HCT116 (cell line): Measurements from ENCODE around the gene SULT2B1. TPM values are rescaled to one million over a fixed set of nuclear protein-coding genes. Genes with fewer than 3 reads are reported as not detected.

Experiments
- ATAC-seq: fragments of 200-7000 bp; cut with Tn5 transposase; 2 replicates; pipeline ENCODE4 v1.9.1; 2020; ENCODE audit warnings: mild to moderate bottlenecking, moderate library complexity
- BruUV-seq: library from RNA; stranded (reverse); fragments of 400-500 nt; replicated peaks from 2 replicates; lab custom pipeline; 2021; lab: Mats Ljungman, UMichigan
- CTCF ChIA-PET: fragments of 300-600 bp; sonication (Branson Sonifier 250); formaldehyde crosslinking; loops from one replicate; lab custom pipeline; 2021; ENCODE audit warnings: antibody characterized with exemption; lab: Charles Lee
- POLR2A ChIA-PET: fragments of 300-600, 350-600 bp; sonication (Branson Sonifier 250); formaldehyde crosslinking; loops from one replicate; lab custom pipeline; 2021; ENCODE audit warnings: antibody characterized with exemption; lab: Charles Lee
- RAD21 ChIA-PET, 2 experiments: fragments of 300-600 bp; sonication (Branson Sonifier 250); formaldehyde crosslinking; loops; one replicate each; lab custom pipeline; 2023; ENCODE audit warnings: low total read pairs in 2 of 2; ENCODE audit not compliant: uncharacterized antibody in 2 of 2, unreplicated experiment in 2 of 2, low non-redundant PET in 1 of 2; lab: Charles Lee
- DNase-seq: peaks from one replicate; pipeline ENCODE4 v3.0.0-alpha.2; 2010; ENCODE audit warnings: low read depth, low spot score
- H2AFZ ChIP-seq: fragments of 200-600 bp; shearing (Covaris generic), sonication (generic); 2 replicates; pipeline ENCODE4 v1.6.1; 2017; ENCODE audit warnings: low read depth, mixed run types, mixed read lengths, antibody characterized with exemption, low read length; ENCODE audit not compliant: poor library complexity, severe bottlenecking
- H3K27ac ChIP-seq: 2 replicates; pipeline ENCODE4 v1.5.1; 2012; ENCODE audit warnings: low read depth, low read length
- H3K27me3 ChIP-seq: fragments of 200-600 bp; sonication (generic); 2 replicates; pipeline ENCODE4 v1.6.1; 2016; ENCODE audit warnings: mixed run types, low read length, mixed read lengths; ENCODE audit not compliant: insufficient read depth
- H3K36me3 ChIP-seq, 2 experiments: fragments of 200-500 bp in 1 of 2; fragments of 200-600 bp in 1 of 2; sonication (Bioruptor generic) in 1 of 2; sonication (generic) in 1 of 2; 2 replicates each; pipeline versions ENCODE4 v1.5.1 to v1.6.1; 2014 to 2016; ENCODE audit warnings: low read length in 2 of 2, inconsistent platforms in 1 of 2, mixed read lengths in 1 of 2, mixed run types in 1 of 2; ENCODE audit not compliant: insufficient read depth in 2 of 2, control insufficient read depth in 1 of 2
- H3K4me1 ChIP-seq, 2 experiments: fragments of 200-600 bp in 1 of 2; sonication (generic) in 1 of 2; 2 replicates each; pipeline versions ENCODE4 v1.5.1 to v1.6.1; 2012 to 2017; ENCODE audit warnings: low read length in 2 of 2, inconsistent platforms in 1 of 2, mild to moderate bottlenecking in 1 of 2, mixed read lengths in 1 of 2, mixed run types in 1 of 2, moderate library complexity in 1 of 2; ENCODE audit not compliant: insufficient read depth in 2 of 2, control insufficient read depth in 1 of 2
- H3K4me2 ChIP-seq: fragments of 200-600 bp; sonication (generic); 2 replicates; pipeline ENCODE4 v1.6.1; 2017; ENCODE audit warnings: mixed run types, low read length, mixed read lengths
- H3K4me3 ChIP-seq, 2 experiments: fragments of 200-600 bp in 1 of 2; sonication (generic) in 1 of 2; replicated peaks in 1 of 2; 2 replicates each; pipeline ENCODE4 v1.5.1; 2011 to 2016; ENCODE audit warnings: low read length in 2 of 2, control low read depth in 1 of 2, low read depth in 1 of 2, mild to moderate bottlenecking in 1 of 2, mixed read lengths in 1 of 2, mixed run types in 1 of 2
- H3K79me2 ChIP-seq: fragments of 200-600 bp; sonication (generic); 2 replicates; pipeline ENCODE4 v1.6.1; 2017; ENCODE audit warnings: mild to moderate bottlenecking, mixed run types, low read length, moderate library complexity, mixed read lengths; ENCODE audit not compliant: insufficient read depth
- H3K9ac ChIP-seq: fragments of 200-600 bp; sonication (generic); 2 replicates; pipeline ENCODE4 v1.6.1; 2016; ENCODE audit warnings: low read length, mixed read lengths
- H3K9me2 ChIP-seq: fragments of 200-600 bp; sonication (generic), shearing (Covaris generic); 2 replicates; pipeline ENCODE4 v1.6.1; 2017; ENCODE audit warnings: mixed run types, mild to moderate bottlenecking, moderate library complexity; ENCODE audit not compliant: insufficient read depth
- H3K9me3 ChIP-seq, 2 experiments: fragments of 200-500 bp in 1 of 2; fragments of 200-600 bp in 1 of 2; sonication (Bioruptor generic) in 1 of 2; sonication (generic) in 1 of 2; 2 replicates each; pipeline ENCODE4 v1.6.1; 2014 to 2017; ENCODE audit warnings: low read length in 2 of 2, mixed read lengths in 2 of 2, inconsistent platforms in 1 of 2, low read depth in 1 of 2, mild to moderate bottlenecking in 1 of 2, mixed run types in 1 of 2, moderate library complexity in 1 of 2; ENCODE audit not compliant: control insufficient read depth in 1 of 2, insufficient read depth in 1 of 2
- H4K20me1 ChIP-seq: fragments of 200-600 bp; sonication (generic), shearing (Covaris generic); 2 replicates; pipeline ENCODE4 v1.6.1; 2017; ENCODE audit warnings: mixed run types, mild to moderate bottlenecking, moderate library complexity; ENCODE audit not compliant: insufficient read depth
- CEBPB ChIP-seq: IDR thresholded peaks from 2 replicates; pipeline ENCODE4 v1.6.1; 2012; ENCODE audit warnings: low read depth
- CTCF ChIP-seq, 3 experiments: fragments of 200-600 bp in 1 of 3; sonication (generic) in 1 of 3; IDR thresholded peaks in 2 of 3; conservative IDR thresholded peaks in 1 of 3; 2 replicates each; pipeline ENCODE4 v1.5.1; 2012 to 2017; ENCODE audit warnings: low read depth in 2 of 3, low read length in 2 of 3, antibody characterized with exemption in 1 of 3, borderline replicate concordance in 1 of 3, control low read depth in 1 of 3, mild to moderate bottlenecking in 1 of 3, mixed read lengths in 1 of 3, mixed run types in 1 of 3, moderate library complexity in 1 of 3; ENCODE audit not compliant: insufficient read depth in 1 of 3
- EGR1 ChIP-seq: IDR thresholded peaks from 2 replicates; pipeline ENCODE4 v1.6.1; 2012; ENCODE audit warnings: low read depth
- EZH2 ChIP-seq: fragments of 200-600 bp; sonication (generic); IDR thresholded peaks from 2 replicates; pipeline ENCODE4 v1.6.1; 2017; ENCODE audit warnings: antibody characterized with exemption, mixed run types
- JUND ChIP-seq: IDR thresholded peaks from 2 replicates; pipeline ENCODE4 v1.6.1; 2012
- MAX ChIP-seq: IDR thresholded peaks from 2 replicates; pipeline ENCODE4 v1.6.1; 2012
- POLR2AphosphoS5 ChIP-seq: IDR thresholded peaks from 2 replicates; pipeline ENCODE4 v1.6.1; 2011; ENCODE audit warnings: mild to moderate bottlenecking, low read depth, low read length, moderate library complexity
- RAD21 ChIP-seq: IDR thresholded peaks from 2 replicates; pipeline ENCODE4 v1.6.1; 2012; ENCODE audit warnings: low read depth, mild to moderate bottlenecking
- SIN3A ChIP-seq: IDR thresholded peaks from 2 replicates; pipeline ENCODE4 v1.6.1; 2012; ENCODE audit warnings: low read depth
- SRF ChIP-seq: IDR thresholded peaks from 2 replicates; pipeline ENCODE4 v1.6.1; 2012; ENCODE audit warnings: low read depth
- TCF7L2 ChIP-seq: IDR thresholded peaks from 2 replicates; pipeline ENCODE4 v1.7.0; 2011; ENCODE audit warnings: borderline replicate concordance, inconsistent platforms; ENCODE audit not compliant: insufficient read depth, insufficient read length; ENCODE audit errors: extremely low read depth
- YY1 ChIP-seq: IDR thresholded peaks from 2 replicates; pipeline ENCODE4 v1.6.1; 2011; ENCODE audit warnings: low read length, low read depth, moderate library complexity, mild to moderate bottlenecking; ENCODE audit not compliant: insufficient replicate concordance; ENCODE audit errors: extremely low read depth
- ZBTB33 ChIP-seq: IDR thresholded peaks from 2 replicates; pipeline ENCODE4 v1.6.1; 2011; ENCODE audit warnings: mild to moderate bottlenecking, low read length, moderate library complexity; ENCODE audit not compliant: insufficient replicate concordance; ENCODE audit errors: extremely low read depth
- ZNF274 ChIP-seq: fragments of 200-500 bp; sonication (Bioruptor generic); IDR thresholded peaks from 2 replicates; pipeline ENCODE4 v1.6.1; 2014; ENCODE audit warnings: mild to moderate bottlenecking, low read depth, low read length, inconsistent platforms
- intact Hi-C: fragments of 100-400 bp; cut with micrococcal nuclease; formaldehyde crosslinking; loops from 2 replicates; pipeline ENCODE4 v1.10.0; 2022
- total RNA-seq: library from RNA; stranded (reverse); gene quantifications from one replicate; pipeline ENCODE4 v1.2.1, GENCODE V29; 2021; ENCODE audit not compliant: unreplicated experiment

The SULT2B1 gene
- total RNA-seq, 1 experiment from 2014 or later = 4.8 TPM

- intact Hi-C loops = no loop called here
- Histone ChIP-seq H4K20me1 (no peaks in the 10 kb centered on the region), H3K4me2 (no peak overlapping the region), H3K36me3 (no peaks in the 10 kb centered on the region)
- no peak for DNase-seq
- TF ChIP-seq RAD21 = no peak
- no peak for TF ChIP-seq ZNF274
- no peak for TF ChIP-seq MAX
- TF ChIP-seq TCF7L2 = no peak
- no peak for TF ChIP-seq EZH2
- TF ChIP-seq YY1 = no peak
- no peak for TF ChIP-seq CEBPB
- TF ChIP-seq POLR2AphosphoS5 = no peak
- TF ChIP-seq EGR1 = no peak
- TF ChIP-seq SIN3A = no peak
- TF ChIP-seq CTCF (IDR thresholded peaks at IDR 0.05 in 2 of 3, conservative IDR thresholded peaks at IDR 0.05 in 1 of 3; ENCODE audit: borderline replicate concordance in 1 of 3, insufficient read depth in 1 of 3, low read depth in 2 of 3, low read length in 2 of 3) = no peak
- TF ChIP-seq JUND = no peak
- TF ChIP-seq ZBTB33 = no peak
- TF ChIP-seq SRF = no peak
- TF ChIP-seq, all 23 proteins: peak for 0
- H3K9me3 ChIP-seq = no peaks in the 10 kb centered on the region
- RAD21 ChIA-PET = no interaction called here
- H3K27ac ChIP-seq = no peak overlapping the region
- H2AFZ ChIP-seq = no peak overlapping the region
- no peaks in the 10 kb centered on the region for H3K27me3 ChIP-seq
- no peak overlapping the region for H3K9ac ChIP-seq
- POLR2A ChIA-PET = no interaction called here
- no TSS peak for BruUV-seq
- no peak for ATAC-seq
- no peak overlapping the region for H3K4me3 ChIP-seq
- H3K4me1 ChIP-seq = peaks cover 24 to 42% of the 10 kb centered on the region in 2 experiments
- no peaks in the 10 kb centered on the region for H3K79me2 ChIP-seq
- H3K9me2 ChIP-seq = no peaks in the 10 kb centered on the region
- CTCF ChIA-PET = no interaction called here
Measured at GRCh38 chr19:48549380-48549779, 2.6 kb upstream of the SULT2B1 start.
